Activated T-cell treated with anti-CD3 and anti-CD28 coated beads, Interleukin-2, amount 50 U/mL, for 48 hours (primary cell): Measurements from ENCODE around the gene HTR3B.
A peak's percentile ranks its signal among the peaks of the same experiment; 100 is the strongest.
"Not testable (repeated sequence)": the region's sequence is repeated elsewhere in the genome, so short reads cannot be mapped to it uniquely, and the experiment has no call there.

Source experiments
- DNase-seq, 2 experiments: peaks; one replicate each; pipeline ENCODE4 v3.0.0-alpha.2; 2020

Gene HTR3B

DNA sequence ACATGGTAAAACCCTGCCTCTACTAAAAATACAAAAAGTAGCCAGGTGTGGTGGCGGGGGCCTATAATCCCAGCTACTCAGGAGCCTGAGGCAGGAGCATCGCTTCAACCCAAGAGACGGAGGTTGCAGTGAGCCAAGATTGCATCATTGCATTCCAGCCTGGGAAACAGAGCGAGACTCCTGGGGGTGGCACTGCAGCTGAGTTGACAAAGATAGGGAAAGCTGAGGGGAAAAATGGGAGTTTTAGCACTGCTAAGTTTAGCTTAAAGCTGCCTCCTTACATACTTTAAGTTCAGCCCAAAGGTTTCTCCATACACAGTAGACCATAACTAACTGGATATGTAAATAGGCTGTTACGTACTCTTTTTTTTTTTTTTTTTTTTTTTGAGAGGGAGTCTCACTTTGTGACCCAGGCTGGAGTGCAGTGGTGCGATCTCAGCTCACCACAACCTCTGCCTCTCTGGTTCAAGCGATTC lies 20.2 kb upstream of the HTR3B start:
- no peak for DNase-seq

DNA sequence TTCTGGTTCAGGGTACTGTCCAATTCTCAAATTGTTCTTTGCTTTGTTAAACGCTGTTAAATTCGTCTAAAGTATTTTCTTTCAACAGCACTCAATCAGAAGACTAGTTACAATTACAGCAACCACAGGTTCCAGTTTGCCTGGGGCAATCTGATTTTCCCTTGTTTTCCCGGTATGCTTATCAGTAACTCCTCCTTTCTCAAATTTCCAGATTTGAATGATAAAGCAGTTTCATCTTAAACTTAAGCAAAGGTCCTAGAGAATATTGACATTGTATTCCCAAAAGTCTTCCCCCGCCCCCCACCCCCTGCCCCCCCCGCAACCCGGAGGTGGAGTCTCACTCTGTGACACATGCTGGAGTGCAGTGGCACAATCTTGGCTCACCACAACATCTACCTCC lies 18.7 kb upstream of the HTR3B start:
- no peak for DNase-seq

DNA sequence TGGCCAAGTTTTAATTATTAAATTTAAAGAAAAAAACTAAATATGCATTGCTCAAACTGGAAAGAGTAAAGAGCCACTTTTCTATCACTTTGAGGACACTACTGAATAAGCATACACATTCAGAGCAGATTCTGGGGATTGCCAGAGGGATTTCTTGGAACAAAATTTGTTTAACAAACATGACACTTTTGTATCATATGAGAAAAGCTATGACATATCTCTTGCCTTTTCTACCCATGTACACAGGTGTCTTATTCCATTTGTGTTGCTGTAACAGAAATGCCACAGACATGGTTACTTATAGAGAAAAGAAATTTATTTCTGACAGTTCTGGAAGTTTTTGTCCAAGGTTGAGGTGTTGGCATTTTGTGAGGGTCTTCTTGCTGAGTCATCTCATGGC lies 15.7 kb upstream of the HTR3B start:
- no peak for DNase-seq

DNA sequence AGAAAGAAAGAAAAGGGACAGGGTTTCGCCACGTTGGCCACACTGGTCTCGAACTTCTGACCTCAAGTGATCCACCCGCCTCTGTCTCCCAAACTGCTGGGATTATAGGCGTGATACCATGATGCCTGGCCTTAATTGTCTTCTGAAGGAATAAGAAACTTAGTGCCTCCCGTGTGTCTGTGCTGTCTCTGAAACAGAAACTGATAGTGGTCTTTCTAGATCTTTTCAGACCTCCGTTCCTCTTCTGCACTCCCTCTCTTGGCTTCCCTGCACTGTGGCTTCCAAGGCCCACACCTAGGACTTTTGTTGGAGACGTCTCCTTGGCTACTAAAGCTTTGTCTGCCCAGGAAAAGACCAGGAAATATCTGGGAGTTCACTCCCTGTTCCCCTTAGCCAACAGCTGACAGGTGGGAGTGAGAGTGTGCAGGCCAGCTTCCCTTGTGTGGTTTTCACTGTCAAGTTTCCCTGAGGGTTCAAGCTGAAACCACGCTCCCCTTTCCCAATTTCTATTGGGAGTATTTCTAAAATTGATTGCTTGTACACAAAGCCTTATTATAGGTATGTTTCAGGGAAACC lies 10.1 kb upstream of the HTR3B start:
- no peak for DNase-seq

- no peak for DNase-seq
Measured at GRCh38 chr11:113895367-113896155, 9.0 kb upstream of the HTR3B start.

GRCh38 chr11:113896156-113896879 lies 8.3 kb upstream of the HTR3B start:
- DNase-seq, result peak; percentile 26 to 44

DNA sequence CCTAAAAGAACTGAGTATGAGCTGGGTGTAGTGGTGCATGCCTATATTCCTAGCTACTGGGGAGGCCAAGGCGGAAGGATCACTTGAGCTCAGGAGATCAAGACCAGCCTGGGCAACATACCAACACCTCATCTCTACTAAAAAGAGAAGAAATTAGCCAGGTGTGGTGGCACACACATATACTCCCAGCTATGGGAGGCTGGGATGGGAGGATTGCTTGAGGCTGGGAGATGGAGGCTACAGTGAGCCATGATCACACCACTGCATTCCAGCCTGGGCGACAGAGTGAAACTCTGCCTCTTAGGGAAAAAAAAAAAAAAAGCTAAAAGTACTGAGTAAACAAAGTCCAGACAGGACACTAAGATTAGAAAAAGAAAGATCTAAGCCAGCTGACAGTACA lies 3.5 kb upstream of the HTR3B start:
- no peak for DNase-seq

- DNase-seq, result no peak
Measured at GRCh38 chr11:113906038-113906437, 1.4 kb downstream of the HTR3B start.

DNA sequence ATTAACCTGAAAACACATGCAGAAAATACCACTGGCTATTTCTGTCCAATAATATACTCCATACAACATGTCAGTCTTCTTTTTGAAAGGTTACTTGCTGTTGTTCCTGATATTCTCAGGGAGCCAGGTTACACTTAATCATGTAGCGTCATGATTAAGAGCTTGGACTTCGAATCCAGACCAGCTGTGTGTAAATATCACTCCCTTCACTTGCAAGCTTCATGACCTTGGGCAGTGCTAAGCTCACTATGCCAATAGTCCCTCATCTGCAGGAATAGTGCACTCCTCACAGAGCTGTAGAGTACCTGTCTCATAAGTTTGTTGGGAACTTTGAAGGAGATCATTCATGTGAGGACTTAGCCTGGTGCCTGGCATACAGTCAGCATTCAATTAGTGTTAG lies 1.9 kb downstream of the HTR3B start:
- DNase-seq, result no peak

DNA sequence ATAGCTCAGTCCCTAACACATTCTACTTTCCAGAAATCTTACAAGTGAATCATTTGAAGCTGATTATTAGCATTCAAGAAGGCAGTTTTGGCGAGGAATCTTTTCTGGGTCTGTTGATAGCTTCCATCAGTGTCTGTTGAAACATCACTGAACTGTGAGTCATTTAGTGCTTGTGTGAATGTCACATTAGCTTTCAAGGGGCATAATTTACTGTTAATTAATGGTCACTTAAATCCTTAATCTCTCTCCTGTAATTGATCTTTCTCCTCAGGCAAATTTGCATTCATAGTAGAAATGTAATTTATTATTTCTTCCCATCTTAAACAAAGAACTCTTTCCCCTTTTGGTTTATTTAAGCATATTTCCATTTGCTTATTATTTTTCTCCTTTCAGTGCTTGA lies 2.6 kb downstream of the HTR3B start:
- no peak for DNase-seq

DNA sequence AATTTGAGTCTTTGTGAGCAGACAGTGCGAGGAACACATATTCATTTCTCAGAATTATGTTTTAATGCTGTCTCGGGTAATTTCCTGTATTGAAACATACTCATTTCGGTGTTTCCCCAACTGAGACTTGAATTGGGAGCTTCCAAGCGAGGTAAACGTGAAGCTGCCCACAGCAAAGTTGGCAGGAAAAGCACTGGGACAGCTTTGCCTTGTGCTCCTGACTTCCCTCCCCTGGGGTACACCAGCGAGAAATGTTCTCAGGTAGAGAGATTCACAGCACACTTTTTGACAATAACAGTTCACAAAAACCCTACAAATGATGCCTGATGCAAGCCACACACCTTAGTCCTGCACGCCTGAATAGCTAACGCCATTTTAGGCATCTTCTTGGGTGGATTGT lies 3.1 kb downstream of the HTR3B start:
- no peak for DNase-seq

DNA sequence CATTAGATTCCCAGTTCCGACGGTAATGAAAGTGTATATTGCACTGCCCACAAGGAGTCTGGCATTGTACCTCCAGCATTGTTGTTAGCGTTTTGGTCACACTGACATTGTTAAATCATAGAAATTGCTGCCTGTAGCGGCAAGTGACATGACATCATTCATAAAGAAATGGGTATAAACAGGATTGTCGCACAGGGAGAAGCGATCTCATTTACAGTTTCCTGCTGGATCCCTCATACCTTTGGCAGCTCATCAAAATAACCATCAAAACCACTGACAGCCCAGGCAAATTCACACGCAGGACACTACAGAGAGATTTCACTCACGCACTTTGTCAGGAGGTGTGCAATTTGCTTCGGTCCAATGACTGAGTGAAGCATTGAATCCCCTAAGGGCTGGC lies 3.5 kb downstream of the HTR3B start:
- no peak for DNase-seq

DNA sequence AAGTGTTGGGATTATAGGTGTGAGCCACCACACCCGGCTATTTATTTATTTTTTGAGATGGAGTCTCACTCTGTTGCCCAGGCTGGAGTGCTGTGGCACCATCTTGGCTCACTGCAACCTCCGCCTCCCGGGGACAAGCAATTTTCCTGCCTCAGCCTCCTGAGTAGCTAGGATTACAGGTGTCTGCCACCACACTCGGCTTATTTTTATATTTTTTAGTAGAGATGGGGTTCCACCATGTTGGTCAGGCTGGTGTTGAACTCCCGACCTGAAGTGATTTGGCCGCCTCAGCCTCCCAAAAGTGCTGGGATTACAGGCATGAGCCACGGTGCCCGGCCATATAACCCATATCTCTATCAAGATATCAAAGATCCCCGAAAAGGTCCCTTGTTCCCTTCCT lies 6.9 kb downstream of the HTR3B start:
- DNase-seq, result not testable (repeated sequence)

- no peak for DNase-seq
Measured at GRCh38 chr11:113923572-113923971, 19.0 kb downstream of the HTR3B start.

- no peak for DNase-seq
Measured at GRCh38 chr11:113926273-113927197, 21.9 kb downstream of the HTR3B start.

DNA sequence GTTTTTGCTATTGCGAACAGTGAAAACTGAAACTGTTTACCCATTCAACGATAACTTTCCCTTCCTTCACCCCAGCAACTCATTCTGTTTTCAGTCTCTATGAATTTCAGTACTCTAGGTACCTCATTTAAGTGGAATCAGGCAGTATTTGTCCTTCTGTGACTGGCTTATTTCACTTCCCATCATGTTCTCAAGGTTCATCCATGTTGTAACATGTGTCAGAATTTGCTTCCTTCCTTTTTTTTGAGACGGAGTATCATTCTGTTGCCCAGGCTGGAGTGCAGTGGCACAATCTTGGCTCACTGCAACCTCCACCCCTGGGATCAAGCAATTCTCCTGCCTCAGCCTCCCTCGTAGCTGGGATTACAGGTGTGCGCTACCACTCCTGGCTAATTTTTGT lies 23.7 kb downstream of the HTR3B start:
- DNase-seq, result no peak

- no peak for DNase-seq
Measured at GRCh38 chr11:113932788-113933187, 28.2 kb downstream of the HTR3B start.

DNA sequence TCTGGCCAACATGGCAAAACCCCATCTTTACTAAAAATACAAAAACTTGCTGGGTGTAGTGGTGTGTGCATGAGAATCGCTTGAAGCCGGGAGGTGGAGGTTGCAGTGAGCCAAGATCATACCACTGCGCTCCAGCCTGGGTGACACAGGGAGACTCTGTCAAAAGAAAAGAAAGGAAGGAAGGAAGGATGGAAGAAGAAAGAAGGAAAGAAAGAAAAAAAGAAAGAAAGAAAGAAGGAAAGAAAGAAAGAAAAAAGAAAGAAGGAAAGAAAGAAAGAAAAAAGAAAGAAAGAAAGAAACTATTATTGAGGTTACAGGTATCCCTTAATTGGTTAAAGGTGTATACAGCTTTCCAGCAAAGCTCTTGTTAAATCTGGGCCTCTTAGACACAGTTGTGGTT lies 29.6 kb downstream of the HTR3B start:
- DNase-seq, result not testable (repeated sequence)

DNA sequence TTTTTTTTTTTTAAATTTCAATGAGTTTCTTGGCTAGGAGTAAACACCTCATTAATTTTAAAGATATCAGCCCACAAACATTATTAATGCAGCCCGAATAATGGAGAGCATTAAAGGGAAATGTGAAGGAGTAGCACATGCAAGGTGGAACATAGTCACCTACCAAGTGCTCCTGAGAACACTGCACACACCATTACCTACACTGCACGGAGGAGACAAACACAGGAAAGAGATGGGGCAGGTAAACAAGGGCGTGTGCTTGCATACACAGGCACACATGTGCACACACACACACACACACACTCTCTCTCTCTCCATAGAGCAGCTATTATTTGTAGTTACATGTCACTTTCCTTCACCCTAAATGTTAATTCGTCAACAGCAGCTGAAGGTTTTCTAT lies 30.2 kb downstream of the HTR3B start:
- no peak for DNase-seq

- no peak for DNase-seq
Measured at GRCh38 chr11:113935858-113936257, 31.3 kb downstream of the HTR3B start.

GRCh38 chr11:113937918-113938317 lies 33.3 kb downstream of the HTR3B start:
- DNase-seq, result no peak

GRCh38 chr11:113942256-113942655 lies 37.7 kb downstream of the HTR3B start:
- no peak for DNase-seq

- DNase-seq, result not testable (repeated sequence)
Measured at GRCh38 chr11:113946162-113946561, 41.6 kb downstream of the HTR3B start.
